Transverse colon (tissue), 4 donors: ENCODE results near the gene ADIPOR2.

ENCODE experiments used
- CTCF ChIP-seq, 5 experiments: fragments of 200-600 bp in 3 of 5; fragments of 450-650 bp in 2 of 5; sonication (generic) in 3 of 5; IDR thresholded peaks; 1 replicate in 2 of 5; 2 replicates in 3 of 5; pipeline ENCODE4 v1.5.1; 2016 to 2017; ENCODE audit warnings: antibody characterized with exemption in 5 of 5, inconsistent platforms in 3 of 5, mild to moderate bottlenecking in 2 of 5, moderate library complexity in 1 of 5
- POLR2A ChIP-seq: fragments of 450-650 bp; IDR thresholded peaks from one replicate; pipeline ENCODE4 v1.6.1; 2016; ENCODE audit warnings: antibody characterized with exemption, mild to moderate bottlenecking, moderate library complexity
- POLR2AphosphoS5 ChIP-seq, 3 donors: sonication (generic); formaldehyde crosslinking; IDR thresholded peaks; one replicate each; pipeline ENCODE4 v1.6.1; 2016; ENCODE audit warnings: antibody characterized with exemption in 3 of 3

- TF ChIP-seq CTCF (IDR thresholded peaks at IDR 0.05): no peak
- no peak for TF ChIP-seq POLR2AphosphoS5 (IDR thresholded peaks at IDR 0.05)
- TF ChIP-seq POLR2A: no peak
Observed at GRCh38 chr12:1804545-1805332, 113.9 kb downstream of the ADIPOR2 start.
